HepG2 (cell line): ENCODE measurements around the gene TCF23. TPM values are rescaled to one million over a fixed set of nuclear protein-coding genes. Genes with fewer than 3 reads are reported as not detected.

Experiments used
- ARID4A ChIP-seq: sonication (generic); formaldehyde crosslinking; IDR thresholded peaks from 2 replicates; pipeline ENCODE4 v1.5.0; 2020; ENCODE audit warnings: mild to moderate bottlenecking, missing genetic modification reagents, borderline replicate concordance
- CCDC6 ChIP-seq: sonication (generic); formaldehyde crosslinking; IDR thresholded peaks from 2 replicates; pipeline ENCODE4 v1.8.1; 2022; ENCODE audit warnings: mild to moderate bottlenecking, missing genetic modification reagents, moderate library complexity
- EEA1 ChIP-seq: sonication (generic); formaldehyde crosslinking; IDR thresholded peaks from 2 replicates; pipeline ENCODE4 v1.5.1; 2020; ENCODE audit warnings: mild to moderate bottlenecking, missing genetic modification reagents, borderline replicate concordance
- ZFX ChIP-seq: sonication (generic); formaldehyde crosslinking; IDR thresholded peaks from 2 replicates; pipeline ENCODE4 v1.4.0; 2020; ENCODE audit warnings: mild to moderate bottlenecking, low read depth, missing genetic modification reagents, moderate library complexity
- ZNF687 ChIP-seq: sonication (generic); formaldehyde crosslinking; IDR thresholded peaks from 2 replicates; pipeline ENCODE4 v1.5.1; 2020; ENCODE audit warnings: mild to moderate bottlenecking, missing genetic modification reagents, moderate library complexity
- polyA plus RNA-seq, 8 experiments: library from polyadenylated mRNA; depleted of rRNA in 3 of 8; stranded (reverse) in 7 of 8; unstranded in 1 of 8; fragments of >200 nt; fragmentation: Illumina TruSeq in 4 of 8; extraction: Trizol in 4 of 8; gene quantifications; 2 replicates each; pipeline versions ENCODE4 v1.2.1 to v1.2.3, GENCODE V29; 2011 to 2016; ENCODE audit warnings: low read depth in 4 of 8, missing spikeins in 1 of 8, mixed read lengths in 1 of 8; ENCODE audit not compliant: insufficient read depth in 1 of 8
- total RNA-seq, 5 experiments: library from RNA; depleted of rRNA; stranded (reverse); fragments of >200 nt; fragmentation: Illumina TruSeq; extraction: Trizol; gene quantifications; 2 replicates each; pipeline ENCODE4 v1.2.3, GENCODE V29; 2016; ENCODE audit warnings: low read depth in 1 of 5
- TF ChIP-seq, protein P1 (sequence below), 2 experiments: sonication (generic) in 1 of 2; formaldehyde crosslinking in 1 of 2; IDR thresholded peaks; 2 replicates each; pipeline versions ENCODE4 v1.4.0 to v1.6.1; 2018 to 2020; ENCODE audit warnings: missing genetic modification reagents in 2 of 2, borderline replicate concordance in 1 of 2, low read depth in 1 of 2, mild to moderate bottlenecking in 1 of 2, missing biosample characterization in 1 of 2
- TF ChIP-seq, protein P2 (sequence below): sonication (generic); formaldehyde crosslinking; conservative IDR thresholded peaks from 2 replicates; pipeline ENCODE4 v1.5.0; 2020; ENCODE audit warnings: missing genetic modification reagents

Gene TCF23
- total and polyA plus RNA-seq, 2 of the 13 experiments (the other 11 are each of a cell fraction or from before 2014, with no cell fraction given): 0.02 to 1.4 TPM

DNA sequence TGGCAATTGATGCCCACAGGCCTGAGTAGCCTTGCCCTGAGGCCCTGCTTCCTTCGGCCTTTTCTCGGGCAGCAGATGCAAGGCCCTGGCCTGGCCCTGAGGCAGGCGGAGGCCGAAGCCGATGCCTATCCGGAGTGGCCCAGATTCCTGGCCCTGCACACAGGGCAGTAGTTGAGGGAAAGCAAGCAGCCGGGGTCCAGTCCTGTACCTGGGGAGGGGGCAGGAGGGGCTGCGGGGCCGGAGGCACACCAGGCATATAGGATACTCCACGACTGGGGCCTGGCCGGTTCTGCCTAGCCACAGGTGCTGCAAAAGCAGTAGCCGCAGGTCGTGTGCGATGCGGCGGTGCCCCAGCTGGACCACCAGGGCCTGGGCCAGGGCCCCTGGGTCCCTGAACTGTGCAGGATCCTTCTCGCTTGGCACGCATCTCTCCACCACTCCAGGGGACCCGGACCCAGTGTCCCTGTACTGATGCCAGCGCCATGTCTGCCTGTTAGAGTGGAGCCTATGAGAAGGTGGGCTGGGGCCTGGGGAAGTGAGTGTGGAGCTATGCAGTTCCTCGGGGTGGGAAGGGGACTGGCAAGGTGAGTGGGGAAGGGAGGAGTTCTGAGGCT lies 11.4 kb upstream of the TCF23 start (continued):
- TF ChIP-seq ZNF687 (peak; percentile 45; the same call in 1 of the 2 replicates), ZFX (0 out of 2 replicates have a peak, but pooled peaks have one; percentile 31), ARID4A (no peak), EEA1 (CRISPR knock-in tag) (no peak), CCDC6 (CRISPR knock-in tag) (no peak)
- TF ChIP-seq, protein P1, sequence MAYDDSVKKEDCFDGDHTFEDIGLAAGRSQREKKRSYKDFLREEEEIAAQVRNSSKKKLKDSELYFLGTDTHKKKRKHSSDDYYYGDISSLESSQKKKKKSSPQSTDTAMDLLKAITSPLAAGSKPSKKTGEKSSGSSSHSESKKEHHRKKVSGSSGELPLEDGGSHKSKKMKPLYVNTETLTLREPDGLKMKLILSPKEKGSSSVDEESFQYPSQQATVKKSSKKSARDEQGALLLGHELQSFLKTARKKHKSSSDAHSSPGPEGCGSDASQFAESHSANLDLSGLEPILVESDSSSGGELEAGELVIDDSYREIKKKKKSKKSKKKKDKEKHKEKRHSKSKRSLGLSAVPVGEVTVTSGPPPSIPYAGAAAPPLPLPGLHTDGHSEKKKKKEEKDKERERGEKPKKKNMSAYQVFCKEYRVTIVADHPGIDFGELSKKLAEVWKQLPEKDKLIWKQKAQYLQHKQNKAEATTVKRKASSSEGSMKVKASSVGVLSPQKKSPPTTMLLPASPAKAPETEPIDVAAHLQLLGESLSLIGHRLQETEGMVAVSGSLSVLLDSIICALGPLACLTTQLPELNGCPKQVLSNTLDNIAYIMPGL (CRISPR knock-in tag; IDR thresholded peaks at IDR 0.05; ENCODE audit: borderline replicate concordance in 1 of 2, low read depth in 1 of 2): no peak
- TF ChIP-seq, protein P2, sequence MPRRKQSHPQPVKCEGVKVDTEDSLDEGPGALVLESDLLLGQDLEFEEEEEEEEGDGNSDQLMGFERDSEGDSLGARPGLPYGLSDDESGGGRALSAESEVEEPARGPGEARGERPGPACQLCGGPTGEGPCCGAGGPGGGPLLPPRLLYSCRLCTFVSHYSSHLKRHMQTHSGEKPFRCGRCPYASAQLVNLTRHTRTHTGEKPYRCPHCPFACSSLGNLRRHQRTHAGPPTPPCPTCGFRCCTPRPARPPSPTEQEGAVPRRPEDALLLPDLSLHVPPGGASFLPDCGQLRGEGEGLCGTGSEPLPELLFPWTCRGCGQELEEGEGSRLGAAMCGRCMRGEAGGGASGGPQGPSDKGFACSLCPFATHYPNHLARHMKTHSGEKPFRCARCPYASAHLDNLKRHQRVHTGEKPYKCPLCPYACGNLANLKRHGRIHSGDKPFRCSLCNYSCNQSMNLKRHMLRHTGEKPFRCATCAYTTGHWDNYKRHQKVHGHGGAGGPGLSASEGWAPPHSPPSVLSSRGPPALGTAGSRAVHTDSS (CRISPR knock-in tag): no peak
